GM23338 (cell line): ENCODE data around the gene FRMD4A. TPM values are rescaled to one million over a fixed set of nuclear protein-coding genes. Genes with fewer than 3 reads are reported as not detected.

Experiments used
- ATAC-seq: fragments of 200-7000 bp; cut with Tn5 transposase; 3 replicates; pipeline ENCODE4 v1.9.1; 2020
- DNase-seq: peaks from one replicate; pipeline ENCODE4 v3.0.0-alpha.2; 2015; ENCODE audit warnings: low spot score
- H2AFZ ChIP-seq: fragments of 200-600 bp; sonication (generic); 2 replicates; pipeline ENCODE4 v1.8.0; 2016; ENCODE audit warnings: antibody characterized with exemption, mild to moderate bottlenecking, moderate library complexity
- H3F3A ChIP-seq: fragments of 200-600 bp; sonication (generic); replicated peaks from 2 replicates; pipeline ENCODE4 v1.8.0; 2017; ENCODE audit warnings: antibody characterized with exemption, mixed run types, low read depth
- H3K27ac ChIP-seq: fragments of 200-600 bp; sonication (generic); 2 replicates; pipeline ENCODE4 v1.6.1; 2016; ENCODE audit warnings: low read depth
- H3K27me3 ChIP-seq: fragments of 200-600 bp; sonication (generic); 2 replicates; pipeline ENCODE4 v1.8.0; 2016; ENCODE audit warnings: mild to moderate bottlenecking, mixed run types, moderate library complexity; ENCODE audit not compliant: insufficient read depth
- H3K36me3 ChIP-seq: fragments of 200-600 bp; sonication (generic); 2 replicates; pipeline ENCODE4 v1.8.0; 2016; ENCODE audit warnings: mild to moderate bottlenecking; ENCODE audit not compliant: insufficient read depth
- H3K4me1 ChIP-seq: fragments of 200-600 bp; sonication (generic); 2 replicates; pipeline ENCODE4 v1.8.0; 2016; ENCODE audit warnings: mild to moderate bottlenecking, moderate library complexity; ENCODE audit not compliant: insufficient read depth
- H3K4me2 ChIP-seq: fragments of 200-600 bp; sonication (generic); 2 replicates; pipeline ENCODE4 v1.7.1; 2017; ENCODE audit warnings: mixed run types
- H3K4me3 ChIP-seq: fragments of 200-600 bp; sonication (generic); 2 replicates; pipeline ENCODE4 v1.6.1; 2016; ENCODE audit warnings: mixed run types
- H3K79me2 ChIP-seq: fragments of 200-600 bp; sonication (generic); replicated peaks from 2 replicates; pipeline ENCODE4 v1.8.0; 2017; ENCODE audit warnings: mild to moderate bottlenecking; ENCODE audit not compliant: insufficient read depth
- H3K9me2 ChIP-seq: fragments of 200-600 bp; sonication (generic); 2 replicates; pipeline ENCODE4 v1.8.0; 2017; ENCODE audit not compliant: insufficient read depth
- H4K20me1 ChIP-seq: fragments of 200-600 bp; sonication (generic); replicated peaks from 2 replicates; pipeline ENCODE4 v1.8.0; 2017; ENCODE audit warnings: mild to moderate bottlenecking; ENCODE audit not compliant: insufficient read depth
- H3K27ac Mint-ChIP-seq: 2 replicates; pipeline ENCODE4 v1.8.0; 2020; ENCODE audit warnings: inconsistent platforms, mild to moderate bottlenecking, moderate library complexity, mixed read lengths
- H3K27me3 Mint-ChIP-seq: 3 replicates; pipeline ENCODE4 v1.8.0; 2022; ENCODE audit warnings: low read depth, mild to moderate bottlenecking, moderate library complexity, mixed read lengths, inconsistent platforms; ENCODE audit not compliant: insufficient read depth, poor library complexity
- H3K36me3 Mint-ChIP-seq: 3 replicates; pipeline ENCODE4 v1.8.0; 2021; ENCODE audit warnings: low read depth, mild to moderate bottlenecking, inconsistent platforms, moderate library complexity, mixed read lengths
- H3K4me1 Mint-ChIP-seq: 3 replicates; pipeline ENCODE4 v1.8.0; 2020; ENCODE audit warnings: mild to moderate bottlenecking, inconsistent platforms, mixed read lengths
- H3K4me3 Mint-ChIP-seq: 3 replicates; pipeline ENCODE4 v1.8.0; 2021; ENCODE audit warnings: moderate library complexity, mild to moderate bottlenecking, inconsistent platforms, mixed read lengths
- H3K9me3 Mint-ChIP-seq: 3 replicates; pipeline ENCODE4 v1.8.0; 2020; ENCODE audit warnings: moderate library complexity, mild to moderate bottlenecking, inconsistent platforms, mixed read lengths
- CREB1 ChIP-seq: fragments of 250-450 bp; sonication (Bioruptor Pico); IDR thresholded peaks from 2 replicates; pipeline ENCODE4 v1.5.0; 2020; ENCODE audit warnings: low read depth, mild to moderate bottlenecking, moderate library complexity
- ETS1 ChIP-seq: IDR thresholded peaks from 2 replicates; pipeline ENCODE4 v1.6.1; 2016; ENCODE audit warnings: antibody characterized with exemption
- EZH2 ChIP-seq: fragments of 200-600 bp; sonication (generic); IDR thresholded peaks from one replicate; pipeline ENCODE4 v1.8.0; 2017; ENCODE audit warnings: antibody characterized with exemption, mild to moderate bottlenecking, low read depth; ENCODE audit not compliant: unreplicated experiment
- EZH2phosphoT487 ChIP-seq: fragments of 200-600 bp; sonication (generic); IDR thresholded peaks from one replicate; pipeline ENCODE4 v1.8.1; 2018; ENCODE audit warnings: antibody characterized with exemption; ENCODE audit not compliant: unreplicated experiment
- JUNB ChIP-seq: IDR thresholded peaks from one replicate; pipeline ENCODE4 v1.6.1; 2016; ENCODE audit warnings: antibody characterized with exemption; ENCODE audit not compliant: unreplicated experiment
- NANOG ChIP-seq: IDR thresholded peaks from 2 replicates; pipeline ENCODE4 v1.6.1; 2016; ENCODE audit warnings: antibody characterized with exemption, borderline replicate concordance
- POLR2AphosphoS5 ChIP-seq: IDR thresholded peaks from 2 replicates; pipeline ENCODE4 v1.6.1; 2016; ENCODE audit warnings: antibody characterized with exemption, low read depth
- STAT1 ChIP-seq: IDR thresholded peaks from one replicate; pipeline ENCODE4 v1.6.1; 2016; ENCODE audit warnings: antibody characterized with exemption; ENCODE audit not compliant: unreplicated experiment
- ZNF114 ChIP-seq: fragments of 250-450 bp; sonication (Bioruptor Pico); IDR thresholded peaks from 2 replicates; pipeline ENCODE4 v1.5.0; 2020; ENCODE audit warnings: mild to moderate bottlenecking, moderate library complexity
- ZNF331 ChIP-seq: fragments of 250-450 bp; sonication (Bioruptor Pico); IDR thresholded peaks from 2 replicates; pipeline ENCODE4 v1.5.0; 2020; ENCODE audit warnings: low read depth, mild to moderate bottlenecking, moderate library complexity
- polyA plus RNA-seq: library from polyadenylated mRNA; unstranded; fragments of >200 nt; fragmentation: Nextera tagmentation; extraction: Ambion mirVana; gene quantifications from 2 replicates; pipeline ENCODE4 v1.2.1, GENCODE V29; 2016
- total RNA-seq: library from RNA; depleted of rRNA; stranded (reverse); fragments of >200 nt; shearing (Covaris generic); gene quantifications from 2 replicates; pipeline ENCODE4 v1.2.3, GENCODE V29; 2014
- TF ChIP-seq, protein P1 (sequence below), 2 experiments: fragments of 200-600 bp in 1 of 2; sonication (generic) in 1 of 2; conservative IDR thresholded peaks; 2 replicates each; pipeline versions ENCODE4 v1.5.1 to v1.6.1; 2016 to 2017; ENCODE audit warnings: antibody characterized with exemption in 2 of 2, low read depth in 2 of 2, mild to moderate bottlenecking in 2 of 2, moderate library complexity in 1 of 2
- TF ChIP-seq, protein P2 (sequence below): IDR thresholded peaks from one replicate; pipeline ENCODE4 v1.6.1; 2018; ENCODE audit warnings: antibody characterized with exemption; ENCODE audit not compliant: unreplicated experiment
- TF ChIP-seq, protein P3 (sequence below): fragments of 250-450 bp; sonication (Bioruptor Pico); IDR thresholded peaks from 2 replicates; pipeline ENCODE4 v1.5.0; 2020; ENCODE audit warnings: mild to moderate bottlenecking, moderate library complexity

Gene FRMD4A
- total and polyA plus RNA-seq, 2 experiments from 2014 or later = 14.0 to 20.1 TPM

- no peak for TF ChIP-seq ZNF331
- no peak for TF ChIP-seq ETS1
- no peak for TF ChIP-seq JUNB
- TF ChIP-seq, protein P1, sequence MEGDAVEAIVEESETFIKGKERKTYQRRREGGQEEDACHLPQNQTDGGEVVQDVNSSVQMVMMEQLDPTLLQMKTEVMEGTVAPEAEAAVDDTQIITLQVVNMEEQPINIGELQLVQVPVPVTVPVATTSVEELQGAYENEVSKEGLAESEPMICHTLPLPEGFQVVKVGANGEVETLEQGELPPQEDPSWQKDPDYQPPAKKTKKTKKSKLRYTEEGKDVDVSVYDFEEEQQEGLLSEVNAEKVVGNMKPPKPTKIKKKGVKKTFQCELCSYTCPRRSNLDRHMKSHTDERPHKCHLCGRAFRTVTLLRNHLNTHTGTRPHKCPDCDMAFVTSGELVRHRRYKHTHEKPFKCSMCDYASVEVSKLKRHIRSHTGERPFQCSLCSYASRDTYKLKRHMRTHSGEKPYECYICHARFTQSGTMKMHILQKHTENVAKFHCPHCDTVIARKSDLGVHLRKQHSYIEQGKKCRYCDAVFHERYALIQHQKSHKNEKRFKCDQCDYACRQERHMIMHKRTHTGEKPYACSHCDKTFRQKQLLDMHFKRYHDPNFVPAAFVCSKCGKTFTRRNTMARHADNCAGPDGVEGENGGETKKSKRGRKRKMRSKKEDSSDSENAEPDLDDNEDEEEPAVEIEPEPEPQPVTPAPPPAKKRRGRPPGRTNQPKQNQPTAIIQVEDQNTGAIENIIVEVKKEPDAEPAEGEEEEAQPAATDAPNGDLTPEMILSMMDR (conservative IDR thresholded peaks at IDR 0.05; ENCODE audit: low read depth in 2 of 2) = no peak
- TF ChIP-seq EZH2phosphoT487 = no peak
- TF ChIP-seq, protein P2, sequence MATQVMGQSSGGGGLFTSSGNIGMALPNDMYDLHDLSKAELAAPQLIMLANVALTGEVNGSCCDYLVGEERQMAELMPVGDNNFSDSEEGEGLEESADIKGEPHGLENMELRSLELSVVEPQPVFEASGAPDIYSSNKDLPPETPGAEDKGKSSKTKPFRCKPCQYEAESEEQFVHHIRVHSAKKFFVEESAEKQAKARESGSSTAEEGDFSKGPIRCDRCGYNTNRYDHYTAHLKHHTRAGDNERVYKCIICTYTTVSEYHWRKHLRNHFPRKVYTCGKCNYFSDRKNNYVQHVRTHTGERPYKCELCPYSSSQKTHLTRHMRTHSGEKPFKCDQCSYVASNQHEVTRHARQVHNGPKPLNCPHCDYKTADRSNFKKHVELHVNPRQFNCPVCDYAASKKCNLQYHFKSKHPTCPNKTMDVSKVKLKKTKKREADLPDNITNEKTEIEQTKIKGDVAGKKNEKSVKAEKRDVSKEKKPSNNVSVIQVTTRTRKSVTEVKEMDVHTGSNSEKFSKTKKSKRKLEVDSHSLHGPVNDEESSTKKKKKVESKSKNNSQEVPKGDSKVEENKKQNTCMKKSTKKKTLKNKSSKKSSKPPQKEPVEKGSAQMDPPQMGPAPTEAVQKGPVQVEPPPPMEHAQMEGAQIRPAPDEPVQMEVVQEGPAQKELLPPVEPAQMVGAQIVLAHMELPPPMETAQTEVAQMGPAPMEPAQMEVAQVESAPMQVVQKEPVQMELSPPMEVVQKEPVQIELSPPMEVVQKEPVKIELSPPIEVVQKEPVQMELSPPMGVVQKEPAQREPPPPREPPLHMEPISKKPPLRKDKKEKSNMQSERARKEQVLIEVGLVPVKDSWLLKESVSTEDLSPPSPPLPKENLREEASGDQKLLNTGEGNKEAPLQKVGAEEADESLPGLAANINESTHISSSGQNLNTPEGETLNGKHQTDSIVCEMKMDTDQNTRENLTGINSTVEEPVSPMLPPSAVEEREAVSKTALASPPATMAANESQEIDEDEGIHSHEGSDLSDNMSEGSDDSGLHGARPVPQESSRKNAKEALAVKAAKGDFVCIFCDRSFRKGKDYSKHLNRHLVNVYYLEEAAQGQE = no peak
- no peak for TF ChIP-seq POLR2AphosphoS5
Measured at GRCh38 chr10:13944823-13945222, 385.9 kb downstream of the FRMD4A start (continued).

GRCh38 chr10:13943735-13944398 lies 386.9 kb downstream of the FRMD4A start:
- no peak overlapping the region for H3K27ac Mint-ChIP-seq
- peak; percentile 50 for DNase-seq
- TF ChIP-seq EZH2 = no peak
- no peak for TF ChIP-seq ZNF114
- TF ChIP-seq STAT1 = no peak
- TF ChIP-seq POLR2AphosphoS5 = no peak
- TF ChIP-seq NANOG = no peak
- TF ChIP-seq CREB1 (CRISPR knock-in tag) = no peak
- TF ChIP-seq, protein P3, sequence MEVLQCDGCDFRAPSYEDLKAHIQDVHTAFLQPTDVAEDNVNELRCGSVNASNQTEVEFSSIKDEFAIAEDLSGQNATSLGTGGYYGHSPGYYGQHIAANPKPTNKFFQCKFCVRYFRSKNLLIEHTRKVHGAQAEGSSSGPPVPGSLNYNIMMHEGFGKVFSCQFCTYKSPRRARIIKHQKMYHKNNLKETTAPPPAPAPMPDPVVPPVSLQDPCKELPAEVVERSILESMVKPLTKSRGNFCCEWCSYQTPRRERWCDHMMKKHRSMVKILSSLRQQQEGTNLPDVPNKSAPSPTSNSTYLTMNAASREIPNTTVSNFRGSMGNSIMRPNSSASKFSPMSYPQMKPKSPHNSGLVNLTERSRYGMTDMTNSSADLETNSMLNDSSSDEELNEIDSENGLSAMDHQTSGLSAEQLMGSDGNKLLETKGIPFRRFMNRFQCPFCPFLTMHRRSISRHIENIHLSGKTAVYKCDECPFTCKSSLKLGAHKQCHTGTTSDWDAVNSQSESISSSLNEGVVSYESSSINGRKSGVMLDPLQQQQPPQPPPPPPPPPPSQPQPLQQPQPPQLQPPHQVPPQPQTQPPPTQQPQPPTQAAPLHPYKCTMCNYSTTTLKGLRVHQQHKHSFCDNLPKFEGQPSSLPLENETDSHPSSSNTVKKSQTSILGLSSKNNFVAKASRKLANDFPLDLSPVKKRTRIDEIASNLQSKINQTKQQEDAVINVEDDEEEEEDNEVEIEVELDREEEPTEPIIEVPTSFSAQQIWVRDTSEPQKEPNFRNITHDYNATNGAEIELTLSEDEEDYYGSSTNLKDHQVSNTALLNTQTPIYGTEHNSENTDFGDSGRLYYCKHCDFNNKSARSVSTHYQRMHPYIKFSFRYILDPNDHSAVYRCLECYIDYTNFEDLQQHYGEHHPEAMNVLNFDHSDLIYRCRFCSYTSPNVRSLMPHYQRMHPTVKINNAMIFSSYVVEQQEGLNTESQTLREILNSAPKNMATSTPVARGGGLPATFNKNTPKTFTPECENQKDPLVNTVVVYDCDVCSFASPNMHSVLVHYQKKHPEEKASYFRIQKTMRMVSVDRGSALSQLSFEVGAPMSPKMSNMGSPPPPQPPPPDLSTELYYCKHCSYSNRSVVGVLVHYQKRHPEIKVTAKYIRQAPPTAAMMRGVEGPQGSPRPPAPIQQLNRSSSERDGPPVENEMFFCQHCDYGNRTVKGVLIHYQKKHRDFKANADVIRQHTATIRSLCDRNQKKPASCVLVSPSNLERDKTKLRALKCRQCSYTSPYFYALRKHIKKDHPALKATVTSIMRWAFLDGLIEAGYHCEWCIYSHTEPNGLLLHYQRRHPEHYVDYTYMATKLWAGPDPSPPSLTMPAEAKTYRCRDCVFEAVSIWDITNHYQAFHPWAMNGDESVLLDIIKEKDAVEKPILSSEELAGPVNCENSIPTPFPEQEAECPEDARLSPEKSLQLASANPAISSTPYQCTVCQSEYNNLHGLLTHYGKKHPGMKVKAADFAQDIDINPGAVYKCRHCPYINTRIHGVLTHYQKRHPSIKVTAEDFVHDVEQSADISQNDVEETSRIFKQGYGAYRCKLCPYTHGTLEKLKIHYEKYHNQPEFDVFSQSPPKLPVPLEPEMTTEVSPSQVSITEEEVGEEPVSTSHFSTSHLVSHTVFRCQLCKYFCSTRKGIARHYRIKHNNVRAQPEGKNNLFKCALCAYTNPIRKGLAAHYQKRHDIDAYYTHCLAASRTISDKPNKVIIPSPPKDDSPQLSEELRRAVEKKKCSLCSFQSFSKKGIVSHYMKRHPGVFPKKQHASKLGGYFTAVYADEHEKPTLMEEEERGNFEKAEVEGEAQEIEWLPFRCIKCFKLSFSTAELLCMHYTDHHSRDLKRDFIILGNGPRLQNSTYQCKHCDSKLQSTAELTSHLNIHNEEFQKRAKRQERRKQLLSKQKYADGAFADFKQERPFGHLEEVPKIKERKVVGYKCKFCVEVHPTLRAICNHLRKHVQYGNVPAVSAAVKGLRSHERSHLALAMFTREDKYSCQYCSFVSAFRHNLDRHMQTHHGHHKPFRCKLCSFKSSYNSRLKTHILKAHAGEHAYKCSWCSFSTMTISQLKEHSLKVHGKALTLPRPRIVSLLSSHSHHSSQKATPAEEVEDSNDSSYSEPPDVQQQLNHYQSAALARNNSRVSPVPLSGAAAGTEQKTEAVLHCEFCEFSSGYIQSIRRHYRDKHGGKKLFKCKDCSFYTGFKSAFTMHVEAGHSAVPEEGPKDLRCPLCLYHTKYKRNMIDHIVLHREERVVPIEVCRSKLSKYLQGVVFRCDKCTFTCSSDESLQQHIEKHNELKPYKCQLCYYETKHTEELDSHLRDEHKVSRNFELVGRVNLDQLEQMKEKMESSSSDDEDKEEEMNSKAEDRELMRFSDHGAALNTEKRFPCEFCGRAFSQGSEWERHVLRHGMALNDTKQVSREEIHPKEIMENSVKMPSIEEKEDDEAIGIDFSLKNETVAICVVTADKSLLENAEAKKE (CRISPR knock-in tag) = no peak

More at GRCh38 chr10:13943735-13944398, 386.9 kb downstream of the FRMD4A start:
- Histone ChIP-seq H4K20me1 (no peaks in the 10 kb centered on the region), H3K79me2 (no peaks in the 10 kb centered on the region), H3K4me1 (peaks cover 18% of the 10 kb centered on the region), H3K27me3 (no peaks in the 10 kb centered on the region), H3K4me2 (no peak overlapping the region), H3K4me3 (no peak overlapping the region), H3F3A (no peaks in the 10 kb centered on the region), H3K27ac (no peak overlapping the region), H2AFZ (no peak overlapping the region), H3K36me3 (no peaks in the 10 kb centered on the region), H3K9me2 (no peaks in the 10 kb centered on the region)
- H3K36me3 Mint-ChIP-seq = no peaks in the 10 kb centered on the region
- peaks cover 31% of the 10 kb centered on the region for H3K4me1 Mint-ChIP-seq
- no peak overlapping the region for H3K4me3 Mint-ChIP-seq
- no peaks in the 10 kb centered on the region for H3K9me3 Mint-ChIP-seq
- H3K27me3 Mint-ChIP-seq = peaks cover 5% of the 10 kb centered on the region
- peak; percentile 83 for ATAC-seq
